GM12892 (cell line): Measurements from ENCODE around the gene GOT1.

Experiments
- POLR2A ChIP-seq: IDR thresholded peaks from 2 replicates; pipeline ENCODE4 v1.6.1; 2011; ENCODE audit warnings: low read depth, low read length, control low read depth
- POLR2AphosphoS5 ChIP-seq: IDR thresholded peaks from 2 replicates; pipeline ENCODE4 v1.6.1; 2011; ENCODE audit warnings: low read depth, low read length, control low read depth
- TAF1 ChIP-seq: IDR thresholded peaks from 2 replicates; pipeline ENCODE4 v1.6.1; 2011; ENCODE audit warnings: low read depth, mild to moderate bottlenecking, control low read depth, low read length, borderline replicate concordance

DNA sequence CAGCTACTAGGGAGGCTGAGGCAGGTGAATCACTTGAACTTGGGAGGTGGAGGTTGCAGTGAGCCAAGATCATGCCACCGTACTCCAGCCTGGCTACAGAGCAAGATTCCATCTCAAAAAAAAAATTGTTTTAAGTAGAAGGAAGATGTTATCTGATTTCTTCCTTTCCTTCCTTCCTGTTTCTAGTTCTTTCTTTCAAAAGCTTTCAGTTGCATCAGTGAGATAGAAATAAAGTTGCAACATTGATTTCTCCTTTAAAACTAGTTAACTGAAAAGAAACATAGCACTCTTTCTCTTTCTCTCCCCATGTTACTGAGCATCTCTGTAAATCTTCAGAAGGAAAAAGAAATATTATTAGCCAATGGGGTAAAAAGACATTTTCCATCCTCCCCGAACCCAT lies 63.8 kb downstream of the GOT1 start:
- no peak for TF ChIP-seq POLR2AphosphoS5
- TF ChIP-seq TAF1 = no peak
- no peak for TF ChIP-seq POLR2A
